GM12878 (cell line): ENCODE data around the gene SMIM1.

Source experiments
- BACH1 ChIP-seq: fragments of 450-650 bp; IDR thresholded peaks from 2 replicates; pipeline ENCODE4 v1.6.1; 2017; ENCODE audit warnings: mild to moderate bottlenecking, borderline replicate concordance
- CBFB ChIP-seq: IDR thresholded peaks from 2 replicates; pipeline ENCODE4 v1.6.1; 2016; ENCODE audit warnings: antibody characterized with exemption, low read depth
- CTCF ChIP-seq, 3 experiments: IDR thresholded peaks in 2 of 3; conservative IDR thresholded peaks in 1 of 3; 2 replicates each; pipeline ENCODE4 v1.5.1; 2011; ENCODE audit warnings: low read depth in 3 of 3, low read length in 3 of 3, mild to moderate bottlenecking in 3 of 3, control low read depth in 2 of 3, moderate library complexity in 2 of 3, inconsistent platforms in 1 of 3, mixed read lengths in 1 of 3; ENCODE audit not compliant: control insufficient read depth in 2 of 3, insufficient read depth in 1 of 3; ENCODE audit errors: extremely low read depth in 1 of 3
- HCFC1 ChIP-seq: fragments of 150-350 bp; IDR thresholded peaks from 2 replicates; pipeline ENCODE4 v1.6.1; 2014; ENCODE audit warnings: low read length
- HDAC2 ChIP-seq: fragments of 200-600 bp; sonication (generic); IDR thresholded peaks from 2 replicates; pipeline ENCODE4 v1.6.1; 2017
- IRF4 ChIP-seq: IDR thresholded peaks from 2 replicates; pipeline ENCODE4 v1.6.1; 2011; ENCODE audit warnings: low read depth, low read length
- JUNB ChIP-seq: IDR thresholded peaks from 2 replicates; pipeline ENCODE4 v1.6.1; 2016; ENCODE audit warnings: antibody characterized with exemption, mild to moderate bottlenecking
- MAX ChIP-seq: IDR thresholded peaks from 2 replicates; pipeline ENCODE4 v1.6.1; 2012; ENCODE audit warnings: low read depth, low read length, improper control_type of control experiment
- POLR2A ChIP-seq: IDR thresholded peaks from 2 replicates; pipeline ENCODE4 v1.6.1; 2011; ENCODE audit warnings: low read depth, mild to moderate bottlenecking, low read length
- POU2F2 ChIP-seq: IDR thresholded peaks from 3 replicates; pipeline ENCODE4 v1.6.1; 2011; ENCODE audit warnings: low read depth, mild to moderate bottlenecking, low read length, borderline replicate concordance
- ZBTB11 ChIP-seq: fragments of 450-650 bp; formaldehyde crosslinking; IDR thresholded peaks from 2 replicates; pipeline ENCODE4 v1.5.0; 2022; ENCODE audit warnings: mild to moderate bottlenecking, missing genetic modification characterization

GRCh38 chr1:3734602-3735001 lies 37.9 kb upstream of the SMIM1 start:
- no peak for TF ChIP-seq JUNB
- no peak for TF ChIP-seq CTCF (IDR thresholded peaks at IDR 0.05 in 2 of 3, conservative IDR thresholded peaks at IDR 0.05 in 1 of 3; ENCODE audit: control insufficient read depth in 2 of 3, extremely low read depth in 1 of 3, insufficient read depth in 1 of 3, low read depth in 3 of 3, low read length in 3 of 3)
- no peak for TF ChIP-seq POU2F2
- TF ChIP-seq CBFB, result no peak
- no peak for TF ChIP-seq ZBTB11 (CRISPR knock-in tag)
- no peak for TF ChIP-seq IRF4
- no peak for TF ChIP-seq HDAC2
- no peak for TF ChIP-seq MAX
- peak; percentile 43; the same call in 1 of the 2 replicates for TF ChIP-seq POLR2A
- TF ChIP-seq HCFC1, result no peak
- no peak for TF ChIP-seq BACH1
